CD4-positive, alpha-beta T cell (primary cell): Measurements from ENCODE around the gene GTF2F1. TPM values are rescaled to one million over a fixed set of nuclear protein-coding genes. Genes with fewer than 3 reads are reported as not detected.
A peak's percentile ranks its signal among the peaks of the same experiment; 100 is the strongest.

Experiments used
- ATAC-seq: fragments of 200-7000 bp; cut with Tn5 transposase; one replicate; pipeline ENCODE4 v1.10.0; 2022; ENCODE audit warnings: mild to moderate bottlenecking; ENCODE audit not compliant: poor library complexity
- CTCF ChIA-PET: fragments of 350-600 bp; sonication (Branson Sonifier 250); formaldehyde crosslinking; loops from one replicate; lab custom pipeline; 2021; ENCODE audit warnings: antibody characterized with exemption, inconsistent platforms; lab: Charles Lee
- POLR2A ChIA-PET: fragments of 350-600 bp; sonication (Branson Sonifier 250); formaldehyde crosslinking; loops from one replicate; lab custom pipeline; 2021; ENCODE audit warnings: antibody characterized with exemption, inconsistent platforms; lab: Charles Lee
- DNase-seq, 14 experiments: peaks; one replicate each; pipeline ENCODE4 v3.0.0-alpha.2; 2013 to 2020; ENCODE audit warnings: mixed read lengths in 2 of 14
- H3K27ac ChIP-seq, 2 donors: one replicate each; pipeline versions ENCODE4 v1.5.1 to v1.7.0; 2013; ENCODE audit warnings: low read length in 2 of 2, low read depth in 1 of 2, mild to moderate bottlenecking in 1 of 2
- H3K27me3 ChIP-seq, 2 experiments: 1 replicate in 1 of 2; 2 replicates in 1 of 2; pipeline versions ENCODE4 v1.6.1 to v1.7.0; 2013; ENCODE audit warnings: low read length in 2 of 2, control low read depth in 1 of 2, mild to moderate bottlenecking in 1 of 2, moderate library complexity in 1 of 2; ENCODE audit not compliant: insufficient read depth in 2 of 2, control insufficient read depth in 1 of 2
- H3K36me3 ChIP-seq: one replicate; pipeline ENCODE4 v1.6.1; 2013; ENCODE audit warnings: low read length, control low read depth; ENCODE audit not compliant: insufficient read depth
- H3K4me1 ChIP-seq: one replicate; pipeline ENCODE4 v1.6.1; 2013; ENCODE audit warnings: low read length, control low read depth; ENCODE audit not compliant: insufficient read depth
- H3K4me3 ChIP-seq: one replicate; pipeline ENCODE4 v1.5.1; 2013; ENCODE audit warnings: mild to moderate bottlenecking, low read length, moderate library complexity
- H3K9me3 ChIP-seq, 2 experiments: 1 replicate in 1 of 2; 2 replicates in 1 of 2; pipeline versions ENCODE4 v1.6.1 to v1.7.0; 2013; ENCODE audit warnings: low read length in 2 of 2, mild to moderate bottlenecking in 2 of 2, control low read depth in 1 of 2, moderate library complexity in 1 of 2; ENCODE audit not compliant: control insufficient read depth in 1 of 2, insufficient read depth in 1 of 2
- H3K27ac Mint-ChIP-seq: one replicate; pipeline ENCODE4 v1.8.0; 2020; ENCODE audit warnings: mixed read lengths
- H3K27me3 Mint-ChIP-seq: one replicate; pipeline ENCODE4 v1.8.0; 2021; ENCODE audit warnings: mixed read lengths
- H3K36me3 Mint-ChIP-seq: one replicate; pipeline ENCODE4 v1.8.0; 2021; ENCODE audit warnings: low read depth, mixed read lengths
- H3K4me1 Mint-ChIP-seq: one replicate; pipeline ENCODE4 v1.8.0; 2021; ENCODE audit warnings: low read depth, mixed read lengths
- H3K4me3 Mint-ChIP-seq: one replicate; pipeline ENCODE4 v1.8.0; 2020; ENCODE audit warnings: mild to moderate bottlenecking, mixed read lengths
- H3K9me3 Mint-ChIP-seq: one replicate; pipeline ENCODE4 v1.8.0; 2020; ENCODE audit warnings: mixed read lengths
- intact Hi-C, 2 experiments: fragments of 100-400 bp; cut with DNase I in 1 of 2; cut with micrococcal nuclease in 1 of 2; formaldehyde crosslinking; loops; one replicate each; pipeline versions ENCODE4 v1.15.1 to v1.9.0; 2023 to 2025; cut with DNase I, micrococcal nuclease
- microRNA-seq: library from miRNA; unstranded; fragments of <30 nt; microRNA quantifications from one replicate; pipeline ENCODE4 v1.2.0, GENCODE V29; 2021; ENCODE audit warnings: borderline microRNAs expressed, borderline replicate concordance
- total RNA-seq, 174 experiments: library from RNA in 2 of 174; stranded (reverse) in 2 of 174; gene quantifications; one replicate each; pipeline ENCODE4 v1.2.3 and lab custom pipeline; 2021 to 2026
- TF ChIP-seq, protein P1 (sequence below): fragments of 200-600 bp; IDR thresholded peaks from one replicate; pipeline ENCODE4 v1.8.0; 2022; ENCODE audit warnings: antibody characterized with exemption, mild to moderate bottlenecking

The GTF2F1 gene
- total RNA-seq, 2 experiments from 2014 or later = 56.1 to 61.1 TPM

DNA sequence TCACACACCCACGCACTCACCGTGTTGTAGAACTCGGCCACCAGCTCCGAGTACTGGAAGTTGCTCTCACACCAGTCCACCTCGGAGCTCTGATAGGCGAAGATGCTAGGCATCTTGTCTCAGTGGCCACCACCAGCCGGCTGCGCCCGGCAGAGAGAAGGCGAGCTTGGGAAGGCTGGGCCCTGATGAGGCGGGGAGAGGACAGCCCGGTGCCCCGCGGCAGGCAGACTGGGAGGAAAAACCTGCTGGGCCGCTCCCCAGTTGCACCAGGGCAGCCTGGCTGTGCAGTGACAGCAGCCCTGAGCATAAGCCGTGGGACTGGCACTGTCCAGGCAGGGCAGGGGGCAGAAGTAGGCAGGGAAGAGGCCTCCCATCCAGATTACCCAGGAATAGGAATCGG, 59.5 kb downstream of the GTF2F1 start, which contains the start of gene ACER1:
Gene ACER1, minus strand, starts transcription at position 174 of the 400 bp plus-strand sequence. Its CDS starts 61 bp downstream, at position 113.
- no peak within 1 kb of the TSS for H3K27ac Mint-ChIP-seq
- TF ChIP-seq, protein P1, sequence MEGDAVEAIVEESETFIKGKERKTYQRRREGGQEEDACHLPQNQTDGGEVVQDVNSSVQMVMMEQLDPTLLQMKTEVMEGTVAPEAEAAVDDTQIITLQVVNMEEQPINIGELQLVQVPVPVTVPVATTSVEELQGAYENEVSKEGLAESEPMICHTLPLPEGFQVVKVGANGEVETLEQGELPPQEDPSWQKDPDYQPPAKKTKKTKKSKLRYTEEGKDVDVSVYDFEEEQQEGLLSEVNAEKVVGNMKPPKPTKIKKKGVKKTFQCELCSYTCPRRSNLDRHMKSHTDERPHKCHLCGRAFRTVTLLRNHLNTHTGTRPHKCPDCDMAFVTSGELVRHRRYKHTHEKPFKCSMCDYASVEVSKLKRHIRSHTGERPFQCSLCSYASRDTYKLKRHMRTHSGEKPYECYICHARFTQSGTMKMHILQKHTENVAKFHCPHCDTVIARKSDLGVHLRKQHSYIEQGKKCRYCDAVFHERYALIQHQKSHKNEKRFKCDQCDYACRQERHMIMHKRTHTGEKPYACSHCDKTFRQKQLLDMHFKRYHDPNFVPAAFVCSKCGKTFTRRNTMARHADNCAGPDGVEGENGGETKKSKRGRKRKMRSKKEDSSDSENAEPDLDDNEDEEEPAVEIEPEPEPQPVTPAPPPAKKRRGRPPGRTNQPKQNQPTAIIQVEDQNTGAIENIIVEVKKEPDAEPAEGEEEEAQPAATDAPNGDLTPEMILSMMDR = no peak
- CTCF ChIA-PET = no interaction called here

More for the DNA sequence above, 59.5 kb downstream of the GTF2F1 start, which contains the start of gene ACER1:
- Mint-ChIP-seq H3K9me3 (no peaks in the 10 kb centered on the region), H3K36me3 (peaks cover 4% of the 10 kb centered on the region), H3K27me3 (no peaks in the 10 kb centered on the region), H3K4me1 (no peaks in the 10 kb centered on the region), H3K4me3 (no peak within 1 kb of the TSS)
- Histone ChIP-seq H3K4me1 (no peaks in the 10 kb centered on the region), H3K4me3 (no peak within 1 kb of the TSS), H3K36me3 (no peaks in the 10 kb centered on the region), H3K27ac (no peak within 1 kb of the TSS), H3K9me3 (no peaks in the 10 kb centered on the region), H3K27me3 (no peaks in the 10 kb centered on the region)
- intact Hi-C loops = no loop called here
- POLR2A ChIA-PET = interaction anchor here (0.8 kb wide), 1 partner anchor 28 kb away, joined by 3 read pairs; the partner anchor contains the start of gene CLPP
- no peak for ATAC-seq
- DNase-seq = no peak

Small RNAs within 50 kb of the gene (microRNA-seq; reads per million reads assigned to microRNA genes)
- gene MIR3940 (5.1 reads per million, percentile 26 among the genes with 10 or more reads in this experiment), gene MIR6790 (not detected), gene MIR6885 (not detected)

Other genes starting within 250 kb of the GTF2F1 start
- 10 to 100 TPM; 18.3 to 22.1 TPM for gene MLLT1, start 113.2 kb downstream of the GTF2F1 start, total RNA-seq
- 1 to 10 TPM; 2.7 to 3.1 TPM for gene ACER1, start 59.6 kb downstream of the GTF2F1 start, total RNA-seq
- gene CLPP, start 31.6 kb downstream of the GTF2F1 start, total RNA-seq = 10 to 100 TPM; 86.7 to 96.4 TPM
- gene ALKBH7, start 20.4 kb downstream of the GTF2F1 start, total RNA-seq = 10 to 100 TPM; 75.3 to 78.7 TPM
- under 1 TPM; 0.81 to 0.85 TPM for gene PSPN, start 17.2 kb downstream of the GTF2F1 start, total RNA-seq
- 100 to 1,000 TPM; 128 to 143 TPM for gene KHSRP, start 31.6 kb upstream of the GTF2F1 start, total RNA-seq
- gene SLC25A41, start 40.6 kb upstream of the GTF2F1 start, total RNA-seq = under 1 TPM; 0.30 to 0.50 TPM
- gene SLC25A23, start 66.6 kb upstream of the GTF2F1 start, total RNA-seq = 10 to 100 TPM; 10.5 to 10.8 TPM
- 1 to 10 TPM; 7.9 to 9.4 TPM for gene CRB3, start 71.1 kb upstream of the GTF2F1 start, total RNA-seq
- 100 to 1,000 TPM; 111 to 118 TPM for gene DENND1C, start 88.6 kb upstream of the GTF2F1 start, total RNA-seq
- gene TUBB4A, start 109.1 kb upstream of the GTF2F1 start, total RNA-seq = under 1 TPM; 0.53 to 0.88 TPM
- gene TNFSF9, start 137.9 kb upstream of the GTF2F1 start, total RNA-seq = 1 to 10 TPM; 1.5 to 1.8 TPM
- not detected for gene CD70, start 198.0 kb upstream of the GTF2F1 start, total RNA-seq